ENCODE measurements around the gene UGT1A5.

The UGT1A5 gene

DNA sequence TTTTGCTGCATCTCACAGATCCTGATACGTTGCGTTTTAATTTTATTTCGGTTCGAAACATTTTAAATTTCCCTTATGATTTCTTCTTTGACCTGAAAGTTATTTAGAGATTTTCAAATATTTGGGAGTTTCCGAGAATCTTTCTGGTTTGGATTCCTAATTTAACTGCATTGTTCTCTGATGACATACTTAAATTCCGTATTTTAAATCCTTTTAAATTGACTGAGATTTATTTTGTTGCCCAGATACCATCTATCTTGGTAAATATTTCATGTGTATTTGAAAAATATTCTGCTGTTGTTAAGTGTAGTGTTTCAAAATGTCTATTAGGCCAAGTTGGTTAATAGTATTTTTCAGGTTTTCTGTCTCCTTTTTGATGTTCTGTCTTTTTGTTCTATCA is 103.2 kb downstream of the UGT1A5 start:
- TF ChIP-seq, protein P1, sequence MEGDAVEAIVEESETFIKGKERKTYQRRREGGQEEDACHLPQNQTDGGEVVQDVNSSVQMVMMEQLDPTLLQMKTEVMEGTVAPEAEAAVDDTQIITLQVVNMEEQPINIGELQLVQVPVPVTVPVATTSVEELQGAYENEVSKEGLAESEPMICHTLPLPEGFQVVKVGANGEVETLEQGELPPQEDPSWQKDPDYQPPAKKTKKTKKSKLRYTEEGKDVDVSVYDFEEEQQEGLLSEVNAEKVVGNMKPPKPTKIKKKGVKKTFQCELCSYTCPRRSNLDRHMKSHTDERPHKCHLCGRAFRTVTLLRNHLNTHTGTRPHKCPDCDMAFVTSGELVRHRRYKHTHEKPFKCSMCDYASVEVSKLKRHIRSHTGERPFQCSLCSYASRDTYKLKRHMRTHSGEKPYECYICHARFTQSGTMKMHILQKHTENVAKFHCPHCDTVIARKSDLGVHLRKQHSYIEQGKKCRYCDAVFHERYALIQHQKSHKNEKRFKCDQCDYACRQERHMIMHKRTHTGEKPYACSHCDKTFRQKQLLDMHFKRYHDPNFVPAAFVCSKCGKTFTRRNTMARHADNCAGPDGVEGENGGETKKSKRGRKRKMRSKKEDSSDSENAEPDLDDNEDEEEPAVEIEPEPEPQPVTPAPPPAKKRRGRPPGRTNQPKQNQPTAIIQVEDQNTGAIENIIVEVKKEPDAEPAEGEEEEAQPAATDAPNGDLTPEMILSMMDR (IDR thresholded peaks at IDR 0.05; ENCODE audit: control extremely low read depth, extremely low read depth, low read depth, missing control alignments) = no peak
- DNase-seq (ENCODE audit: extremely low spot score) = no peak
- POLR2A ChIA-PET = no interaction called here
- CTCF ChIA-PET = no interaction called here

- TF ChIP-seq, protein P1 (IDR thresholded peaks at IDR 0.05; ENCODE audit: control extremely low read depth, extremely low read depth, low read depth, missing control alignments) = no peak
- ChIA-PET CTCF (no interaction called here), POLR2A (no interaction called here)
- DNase-seq (ENCODE audit: extremely low spot score) = no peak
Observed at GRCh38 chr2:233816334-233816733, 103.6 kb downstream of the UGT1A5 start.

- ChIA-PET POLR2A (no interaction called here), CTCF (no interaction called here)
- DNase-seq (ENCODE audit: extremely low spot score) = no peak
- TF ChIP-seq, protein P1 (IDR thresholded peaks at IDR 0.05; ENCODE audit: control extremely low read depth, extremely low read depth, low read depth, missing control alignments) = no peak
Observed at GRCh38 chr2:233816771-233817170, 104.1 kb downstream of the UGT1A5 start.

- DNase-seq (ENCODE audit: extremely low spot score) = no peak
- POLR2A ChIA-PET = no interaction called here
- TF ChIP-seq, protein P1 (IDR thresholded peaks at IDR 0.05; ENCODE audit: control extremely low read depth, extremely low read depth, low read depth, missing control alignments) = no peak
- CTCF ChIA-PET = no interaction called here
Observed at GRCh38 chr2:233817361-233817911, 104.7 kb downstream of the UGT1A5 start.

- TF ChIP-seq, protein P1 (IDR thresholded peaks at IDR 0.05; ENCODE audit: control extremely low read depth, extremely low read depth, low read depth, missing control alignments) = no peak
- ChIA-PET POLR2A (no interaction called here), CTCF (interaction anchor here (1.1 kb wide), 1 partner anchor 39 kb away, joined by 3 read pairs; no protein-coding TSS in a partner anchor)
- DNase-seq (ENCODE audit: extremely low spot score) = no peak
Observed at GRCh38 chr2:233817995-233818638, 105.4 kb downstream of the UGT1A5 start.

- ChIA-PET POLR2A (no interaction called here), CTCF (interaction anchor here (1.1 to 1.6 kb wide), 2 partner anchors 29 to 38 kb away, joined by 3 read pairs; no protein-coding TSS in a partner anchor)
Observed at GRCh38 chr2:233818639-233819621, 106.2 kb downstream of the UGT1A5 start.

More at GRCh38 chr2:233818639-233819621, 106.2 kb downstream of the UGT1A5 start:
- no peak for DNase-seq (ENCODE audit: extremely low spot score)
- TF ChIP-seq, protein P1 (IDR thresholded peaks at IDR 0.05; ENCODE audit: control extremely low read depth, extremely low read depth, low read depth, missing control alignments) = no peak
